SK-N-SH (cell line): Measurements from ENCODE around the gene HOPX. TPM values are rescaled to one million over a fixed set of nuclear protein-coding genes. Genes with fewer than 3 reads are reported as not detected.

Source experiments
- CTCF ChIA-PET: fragments of 300-600, 350-600 bp; formaldehyde crosslinking; extraction: SDS; loops from one replicate; lab custom pipeline; 2021; lab: Yijun Ruan, JAX
- POLR2A ChIA-PET: fragments of 350-600 bp; sonication (Branson Sonifier 250); formaldehyde crosslinking; extraction: SDS; loops from one replicate; lab custom pipeline; 2020; ENCODE audit warnings: antibody characterized with exemption, inconsistent platforms; lab: Yijun Ruan, JAX
- DNase-seq: peaks from one replicate; pipeline ENCODE4 v3.0.0; 2012
- H2AFZ ChIP-seq: fragments of 200-600 bp; sonication (generic); 2 replicates; pipeline ENCODE4 v1.8.1; 2016; ENCODE audit warnings: antibody characterized with exemption, mild to moderate bottlenecking, low read depth
- H3F3A ChIP-seq: fragments of 200-600 bp; sonication (generic); replicated peaks from 2 replicates; pipeline ENCODE3; 2016; ENCODE audit warnings: antibody characterized with exemption, mild to moderate bottlenecking; ENCODE audit not compliant: insufficient read depth
- H3K27ac ChIP-seq, 2 experiments: fragments of 200-500 bp in 1 of 2; fragments of 200-600 bp in 1 of 2; sonication (Bioruptor generic) in 1 of 2; sonication (generic), shearing (Covaris generic) in 1 of 2; 2 replicates each; pipeline versions ENCODE4 v1.5.1 to v1.6.1; 2014 to 2016; ENCODE audit warnings: low read depth in 2 of 2, inconsistent platforms in 1 of 2, low read length in 1 of 2, mild to moderate bottlenecking in 1 of 2, mixed read lengths in 1 of 2
- H3K27me3 ChIP-seq: fragments of 200-600 bp; sonication (generic), shearing (Covaris generic); 2 replicates; pipeline ENCODE4 v1.6.1; 2016; ENCODE audit warnings: mixed run types; ENCODE audit not compliant: insufficient read depth
- H3K36me3 ChIP-seq, 2 experiments: fragments of 200-500 bp in 1 of 2; fragments of 200-600 bp in 1 of 2; sonication (Bioruptor generic) in 1 of 2; sonication (generic) in 1 of 2; replicated peaks in 1 of 2; 2 replicates each; pipeline versions ENCODE3 to v1.5.1; 2014 to 2016; ENCODE audit warnings: low read length in 1 of 2, mild to moderate bottlenecking in 1 of 2; ENCODE audit not compliant: insufficient read depth in 2 of 2, control insufficient read depth in 1 of 2
- H3K4me1 ChIP-seq, 2 experiments: fragments of 200-500 bp in 1 of 2; fragments of 200-600 bp in 1 of 2; sonication (Bioruptor generic) in 1 of 2; sonication (generic), shearing (Covaris generic) in 1 of 2; 2 replicates each; pipeline versions ENCODE4 v1.5.1 to v1.6.1; 2014 to 2016; ENCODE audit warnings: low read depth in 1 of 2, low read length in 1 of 2, mixed run types in 1 of 2; ENCODE audit not compliant: insufficient read depth in 2 of 2, control insufficient read depth in 1 of 2
- H3K4me2 ChIP-seq: fragments of 200-600 bp; sonication (generic), shearing (Covaris generic); 2 replicates; pipeline ENCODE4 v1.6.1; 2017; ENCODE audit warnings: mixed run types
- H3K4me3 ChIP-seq, 2 experiments: fragments of 200-500 bp in 1 of 2; fragments of 200-600 bp in 1 of 2; sonication (Bioruptor generic) in 1 of 2; sonication (generic), shearing (Covaris generic) in 1 of 2; 2 replicates each; pipeline versions ENCODE4 v1.5.1 to v1.8.1; 2014 to 2016; ENCODE audit warnings: low read depth in 2 of 2, inconsistent platforms in 1 of 2, low read length in 1 of 2, mild to moderate bottlenecking in 1 of 2, mixed read lengths in 1 of 2, moderate library complexity in 1 of 2
- H3K79me2 ChIP-seq: fragments of 200-600 bp; sonication (generic); 2 replicates; pipeline ENCODE4 v1.8.1; 2017; ENCODE audit warnings: mild to moderate bottlenecking; ENCODE audit not compliant: insufficient read depth
- H3K9ac ChIP-seq: fragments of 200-600 bp; sonication (generic); 2 replicates; pipeline ENCODE4 v1.6.1; 2017; ENCODE audit warnings: mixed run types
- H3K9me2 ChIP-seq: fragments of 200-600 bp; sonication (generic); 2 replicates; pipeline ENCODE4 v1.6.1; 2017; ENCODE audit warnings: mixed run types
- H3K9me3 ChIP-seq: fragments of 200-600 bp; sonication (generic); 2 replicates; pipeline ENCODE4 v1.6.1; 2017; ENCODE audit warnings: mixed run types, mild to moderate bottlenecking, moderate library complexity
- H4K20me1 ChIP-seq: fragments of 200-600 bp; sonication (generic); 2 replicates; pipeline ENCODE4 v1.6.1; 2017; ENCODE audit warnings: mild to moderate bottlenecking, mixed run types; ENCODE audit not compliant: insufficient read depth
- ELF1 ChIP-seq: IDR thresholded peaks from 2 replicates; pipeline ENCODE4 v1.4.0; 2012
- FOSL2 ChIP-seq: IDR thresholded peaks from 2 replicates; pipeline ENCODE4 v1.4.0; 2012; ENCODE audit warnings: low read depth, mild to moderate bottlenecking, moderate library complexity, borderline replicate concordance
- GABPA ChIP-seq: IDR thresholded peaks from 2 replicates; pipeline ENCODE4 v1.4.0; 2012; ENCODE audit warnings: low read depth, mild to moderate bottlenecking
- GATA2 ChIP-seq: sonication (generic); formaldehyde crosslinking; IDR thresholded peaks from 2 replicates; pipeline ENCODE4 v1.5.0; 2020; ENCODE audit warnings: mild to moderate bottlenecking, missing genetic modification reagents
- JUND ChIP-seq: IDR thresholded peaks from 2 replicates; pipeline ENCODE4 v1.4.0; 2012
- NRF1 ChIP-seq: IDR thresholded peaks from 2 replicates; pipeline ENCODE4 v1.6.1; 2012; ENCODE audit warnings: low read depth, mild to moderate bottlenecking, low read length
- PBX3 ChIP-seq: IDR thresholded peaks from 2 replicates; pipeline ENCODE4; 2012
- POLR2AphosphoS5 ChIP-seq: IDR thresholded peaks from 2 replicates; pipeline ENCODE4 v1.6.1; 2012; ENCODE audit warnings: low read depth, low read length
- RXRA ChIP-seq: IDR thresholded peaks from 2 replicates; pipeline ENCODE4 v1.4.0; 2012; ENCODE audit warnings: low read depth, mild to moderate bottlenecking, borderline replicate concordance
- SIN3A ChIP-seq: IDR thresholded peaks from 2 replicates; pipeline ENCODE4 v1.6.1; 2012; ENCODE audit warnings: low read depth, mild to moderate bottlenecking, low read length, moderate library complexity, borderline replicate concordance
- SMC3 ChIP-seq: IDR thresholded peaks from 2 replicates; pipeline ENCODE4 v1.6.1; 2012; ENCODE audit warnings: low read depth, low read length, improper control_type of control experiment
- TEAD4 ChIP-seq: IDR thresholded peaks from 2 replicates; pipeline ENCODE4 v1.4.0; 2012; ENCODE audit warnings: mild to moderate bottlenecking, borderline replicate concordance; ENCODE audit not compliant: insufficient read depth
- WGBS: methylation state at CpG from one replicate; pipeline ENCODE4 v1.1.6; 2017; ENCODE audit warnings: low lambda C conversion rate; 5-methylcytosine and 5-hydroxymethylcytosine counted together
- polyA plus RNA-seq, 3 experiments: library from polyadenylated mRNA; depleted of rRNA; stranded (reverse); fragments of >200 nt; gene quantifications; 2 replicates each; pipeline ENCODE4 v1.2.3, GENCODE V29; 2012
- TF ChIP-seq, protein P1 (sequence below): IDR thresholded peaks from 2 replicates; pipeline ENCODE4 v1.4.0; 2012; ENCODE audit warnings: low read depth
- TF ChIP-seq, protein P2 (sequence below): IDR thresholded peaks from 2 replicates; pipeline ENCODE4 v1.6.1; 2012; ENCODE audit warnings: mild to moderate bottlenecking, low read depth, low read length, moderate library complexity
- TF ChIP-seq, protein P3 (sequence below): IDR thresholded peaks from 2 replicates; pipeline ENCODE4 v1.4.0; 2012; ENCODE audit warnings: low read depth, borderline replicate concordance
- TF ChIP-seq, protein P4 (sequence below): fragments of 200-600 bp; sonication (generic); IDR thresholded peaks from 2 replicates; pipeline ENCODE4 v1.6.1; 2017; ENCODE audit warnings: antibody characterized with exemption, mild to moderate bottlenecking, moderate library complexity

HOPX gene
- polyA plus RNA-seq, 1 of the 3 experiments (the other 2 are of a cell fraction) = 0.05 TPM

GRCh38 chr4:56688094-56688647, 7.1 kb upstream of the HOPX start:
- Histone ChIP-seq H4K20me1 (no peaks in the 10 kb centered on the region), H3K9me2 (no peaks in the 10 kb centered on the region), H3K36me3 (no peaks in the 10 kb centered on the region), H2AFZ (no peak overlapping the region), H3K27ac (no peak overlapping the region), H3K9ac (no peak overlapping the region), H3F3A (no peaks in the 10 kb centered on the region), H3K4me2 (no peak overlapping the region), H3K79me2 (no peaks in the 10 kb centered on the region), H3K27me3 (no peaks in the 10 kb centered on the region), H3K4me1 (no peaks in the 10 kb centered on the region; a peak in 1 of 4 replicates), H3K9me3 (no peaks in the 10 kb centered on the region), H3K4me3 (no peak overlapping the region)
- TF ChIP-seq POLR2AphosphoS5 (no peak), GABPA (no peak), JUND (no peak), GATA2 (no peak), PBX3 (no peak)
- TF ChIP-seq, protein P1, sequence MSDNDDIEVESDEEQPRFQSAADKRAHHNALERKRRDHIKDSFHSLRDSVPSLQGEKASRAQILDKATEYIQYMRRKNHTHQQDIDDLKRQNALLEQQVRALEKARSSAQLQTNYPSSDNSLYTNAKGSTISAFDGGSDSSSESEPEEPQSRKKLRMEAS = no peak
- TF ChIP-seq, protein P2, sequence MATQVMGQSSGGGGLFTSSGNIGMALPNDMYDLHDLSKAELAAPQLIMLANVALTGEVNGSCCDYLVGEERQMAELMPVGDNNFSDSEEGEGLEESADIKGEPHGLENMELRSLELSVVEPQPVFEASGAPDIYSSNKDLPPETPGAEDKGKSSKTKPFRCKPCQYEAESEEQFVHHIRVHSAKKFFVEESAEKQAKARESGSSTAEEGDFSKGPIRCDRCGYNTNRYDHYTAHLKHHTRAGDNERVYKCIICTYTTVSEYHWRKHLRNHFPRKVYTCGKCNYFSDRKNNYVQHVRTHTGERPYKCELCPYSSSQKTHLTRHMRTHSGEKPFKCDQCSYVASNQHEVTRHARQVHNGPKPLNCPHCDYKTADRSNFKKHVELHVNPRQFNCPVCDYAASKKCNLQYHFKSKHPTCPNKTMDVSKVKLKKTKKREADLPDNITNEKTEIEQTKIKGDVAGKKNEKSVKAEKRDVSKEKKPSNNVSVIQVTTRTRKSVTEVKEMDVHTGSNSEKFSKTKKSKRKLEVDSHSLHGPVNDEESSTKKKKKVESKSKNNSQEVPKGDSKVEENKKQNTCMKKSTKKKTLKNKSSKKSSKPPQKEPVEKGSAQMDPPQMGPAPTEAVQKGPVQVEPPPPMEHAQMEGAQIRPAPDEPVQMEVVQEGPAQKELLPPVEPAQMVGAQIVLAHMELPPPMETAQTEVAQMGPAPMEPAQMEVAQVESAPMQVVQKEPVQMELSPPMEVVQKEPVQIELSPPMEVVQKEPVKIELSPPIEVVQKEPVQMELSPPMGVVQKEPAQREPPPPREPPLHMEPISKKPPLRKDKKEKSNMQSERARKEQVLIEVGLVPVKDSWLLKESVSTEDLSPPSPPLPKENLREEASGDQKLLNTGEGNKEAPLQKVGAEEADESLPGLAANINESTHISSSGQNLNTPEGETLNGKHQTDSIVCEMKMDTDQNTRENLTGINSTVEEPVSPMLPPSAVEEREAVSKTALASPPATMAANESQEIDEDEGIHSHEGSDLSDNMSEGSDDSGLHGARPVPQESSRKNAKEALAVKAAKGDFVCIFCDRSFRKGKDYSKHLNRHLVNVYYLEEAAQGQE = no peak
- ChIA-PET CTCF (no interaction called here), POLR2A (no interaction called here)
- 40% methylated on average over 2 of the region's 2 CpGs for WGBS
- no peak for DNase-seq

- Histone ChIP-seq H4K20me1 (no peaks in the 10 kb centered on the region), H3K9me3 (no peaks in the 10 kb centered on the region), H3K79me2 (no peaks in the 10 kb centered on the region), H3K4me2 (no peak overlapping the region), H3K4me1 (no peaks in the 10 kb centered on the region), H2AFZ (no peak overlapping the region), H3F3A (no peaks in the 10 kb centered on the region), H3K36me3 (no peaks in the 10 kb centered on the region), H3K9me2 (no peaks in the 10 kb centered on the region), H3K27me3 (no peaks in the 10 kb centered on the region), H3K27ac (no peak overlapping the region), H3K4me3 (no peak overlapping the region), H3K9ac (no peak overlapping the region)
- no peak for TF ChIP-seq SIN3A
- no peak for TF ChIP-seq SMC3
- no peak for TF ChIP-seq FOSL2
- no peak for TF ChIP-seq ELF1
- TF ChIP-seq TEAD4 = no peak
- TF ChIP-seq GABPA = no peak
- TF ChIP-seq, protein P3, sequence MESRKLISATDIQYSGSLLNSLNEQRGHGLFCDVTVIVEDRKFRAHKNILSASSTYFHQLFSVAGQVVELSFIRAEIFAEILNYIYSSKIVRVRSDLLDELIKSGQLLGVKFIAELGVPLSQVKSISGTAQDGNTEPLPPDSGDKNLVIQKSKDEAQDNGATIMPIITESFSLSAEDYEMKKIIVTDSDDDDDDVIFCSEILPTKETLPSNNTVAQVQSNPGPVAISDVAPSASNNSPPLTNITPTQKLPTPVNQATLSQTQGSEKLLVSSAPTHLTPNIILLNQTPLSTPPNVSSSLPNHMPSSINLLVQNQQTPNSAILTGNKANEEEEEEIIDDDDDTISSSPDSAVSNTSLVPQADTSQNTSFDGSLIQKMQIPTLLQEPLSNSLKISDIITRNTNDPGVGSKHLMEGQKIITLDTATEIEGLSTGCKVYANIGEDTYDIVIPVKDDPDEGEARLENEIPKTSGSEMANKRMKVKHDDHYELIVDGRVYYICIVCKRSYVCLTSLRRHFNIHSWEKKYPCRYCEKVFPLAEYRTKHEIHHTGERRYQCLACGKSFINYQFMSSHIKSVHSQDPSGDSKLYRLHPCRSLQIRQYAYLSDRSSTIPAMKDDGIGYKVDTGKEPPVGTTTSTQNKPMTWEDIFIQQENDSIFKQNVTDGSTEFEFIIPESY = no peak
- TF ChIP-seq, protein P1 = no peak
- TF ChIP-seq NRF1 = no peak
- no peak for TF ChIP-seq RXRA
- TF ChIP-seq, protein P4, sequence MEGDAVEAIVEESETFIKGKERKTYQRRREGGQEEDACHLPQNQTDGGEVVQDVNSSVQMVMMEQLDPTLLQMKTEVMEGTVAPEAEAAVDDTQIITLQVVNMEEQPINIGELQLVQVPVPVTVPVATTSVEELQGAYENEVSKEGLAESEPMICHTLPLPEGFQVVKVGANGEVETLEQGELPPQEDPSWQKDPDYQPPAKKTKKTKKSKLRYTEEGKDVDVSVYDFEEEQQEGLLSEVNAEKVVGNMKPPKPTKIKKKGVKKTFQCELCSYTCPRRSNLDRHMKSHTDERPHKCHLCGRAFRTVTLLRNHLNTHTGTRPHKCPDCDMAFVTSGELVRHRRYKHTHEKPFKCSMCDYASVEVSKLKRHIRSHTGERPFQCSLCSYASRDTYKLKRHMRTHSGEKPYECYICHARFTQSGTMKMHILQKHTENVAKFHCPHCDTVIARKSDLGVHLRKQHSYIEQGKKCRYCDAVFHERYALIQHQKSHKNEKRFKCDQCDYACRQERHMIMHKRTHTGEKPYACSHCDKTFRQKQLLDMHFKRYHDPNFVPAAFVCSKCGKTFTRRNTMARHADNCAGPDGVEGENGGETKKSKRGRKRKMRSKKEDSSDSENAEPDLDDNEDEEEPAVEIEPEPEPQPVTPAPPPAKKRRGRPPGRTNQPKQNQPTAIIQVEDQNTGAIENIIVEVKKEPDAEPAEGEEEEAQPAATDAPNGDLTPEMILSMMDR = no peak
- 68% methylated on average over 3 of the region's 3 CpGs for WGBS
- CTCF ChIA-PET = no interaction called here
- DNase-seq = no peak
- POLR2A ChIA-PET = no interaction called here
Observed at GRCh38 chr4:56686537-56687231, 5.6 kb upstream of the HOPX start.
